ENCODE results near the gene UBFD1.

DNA sequence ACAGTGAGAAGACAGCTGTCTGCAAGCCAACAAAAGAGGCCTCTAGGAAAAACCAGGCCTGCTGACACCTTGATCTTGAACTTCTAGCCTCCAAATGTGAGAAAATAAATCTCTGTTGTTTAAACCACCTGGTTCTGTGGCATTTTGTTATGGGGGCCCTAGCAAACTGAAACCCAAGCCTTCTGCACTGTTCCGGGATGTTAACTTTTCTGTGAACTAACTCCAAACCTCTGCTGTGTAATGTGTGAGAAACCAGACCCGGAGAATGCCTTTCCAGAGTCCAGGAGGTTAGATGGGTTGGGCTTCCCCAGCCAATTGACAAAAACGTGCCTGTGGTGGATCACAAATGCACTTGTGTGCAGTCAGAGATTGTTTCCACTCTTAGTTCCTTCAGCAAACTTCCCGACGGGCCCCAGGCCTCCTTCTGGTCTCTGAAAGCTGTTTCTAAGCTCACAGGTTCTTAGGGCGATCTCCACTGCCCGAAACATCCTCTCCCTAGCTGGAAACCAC is 33.6 kb upstream of the UBFD1 start:
- TF ChIP-seq POLR2A (IDR thresholded peaks at IDR 0.05): no peak
- TF ChIP-seq, protein P1, sequence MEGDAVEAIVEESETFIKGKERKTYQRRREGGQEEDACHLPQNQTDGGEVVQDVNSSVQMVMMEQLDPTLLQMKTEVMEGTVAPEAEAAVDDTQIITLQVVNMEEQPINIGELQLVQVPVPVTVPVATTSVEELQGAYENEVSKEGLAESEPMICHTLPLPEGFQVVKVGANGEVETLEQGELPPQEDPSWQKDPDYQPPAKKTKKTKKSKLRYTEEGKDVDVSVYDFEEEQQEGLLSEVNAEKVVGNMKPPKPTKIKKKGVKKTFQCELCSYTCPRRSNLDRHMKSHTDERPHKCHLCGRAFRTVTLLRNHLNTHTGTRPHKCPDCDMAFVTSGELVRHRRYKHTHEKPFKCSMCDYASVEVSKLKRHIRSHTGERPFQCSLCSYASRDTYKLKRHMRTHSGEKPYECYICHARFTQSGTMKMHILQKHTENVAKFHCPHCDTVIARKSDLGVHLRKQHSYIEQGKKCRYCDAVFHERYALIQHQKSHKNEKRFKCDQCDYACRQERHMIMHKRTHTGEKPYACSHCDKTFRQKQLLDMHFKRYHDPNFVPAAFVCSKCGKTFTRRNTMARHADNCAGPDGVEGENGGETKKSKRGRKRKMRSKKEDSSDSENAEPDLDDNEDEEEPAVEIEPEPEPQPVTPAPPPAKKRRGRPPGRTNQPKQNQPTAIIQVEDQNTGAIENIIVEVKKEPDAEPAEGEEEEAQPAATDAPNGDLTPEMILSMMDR (IDR thresholded peaks at IDR 0.05): no peak
